ENCODE measurements around the gene MOCOS.

- TF ChIP-seq CTCF (conservative IDR thresholded peaks at IDR 0.05 in 1 of 2, IDR thresholded peaks at IDR 0.05 in 1 of 2; ENCODE audit: extremely low read depth in 1 of 2, insufficient read depth in 1 of 2, low read depth in 1 of 2, low read length in 2 of 2), result no peak
- TF ChIP-seq EZH2 (IDR thresholded peaks at IDR 0.05; ENCODE audit: borderline replicate concordance, low read length), result no peak
Observed at GRCh38 chr18:36312806-36313395, 125.6 kb downstream of the MOCOS start.

Data from mammary epithelial cell (primary cell).